ENCODE results near the gene TMPRSS6. TPM values are rescaled to one million over a fixed set of nuclear protein-coding genes. Genes with fewer than 3 reads are reported as not detected.

The TMPRSS6 gene
- total RNA-seq, 1 experiment from 2014 or later: 0.39 TPM

- TF ChIP-seq REST (IDR thresholded peaks at IDR 0.05; ENCODE audit: low read depth): no peak
- TF ChIP-seq SIN3A (IDR thresholded peaks at IDR 0.05; ENCODE audit: low read depth): no peak
- TF ChIP-seq FOSL1 (IDR thresholded peaks at IDR 0.05; ENCODE audit: low read depth): no peak
- TF ChIP-seq SRF (IDR thresholded peaks at IDR 0.05; ENCODE audit: low read depth): no peak
- TF ChIP-seq EZH2phosphoT487 (IDR thresholded peaks at IDR 0.05; ENCODE audit: borderline replicate concordance): no peak
- no peak for TF ChIP-seq POLR2AphosphoS5 (IDR thresholded peaks at IDR 0.05; ENCODE audit: low read depth, low read length)
- TF ChIP-seq ZFX (IDR thresholded peaks at IDR 0.05): no peak
- TF ChIP-seq RAD21 (IDR thresholded peaks at IDR 0.05; ENCODE audit: low read depth): no peak
- no peak for TF ChIP-seq EZH2 (IDR thresholded peaks at IDR 0.05)
- TF ChIP-seq TCF7L2 (IDR thresholded peaks at IDR 0.05; ENCODE audit: borderline replicate concordance, extremely low read depth, insufficient read depth, insufficient read length): no peak
- no peak for TF ChIP-seq EGR1 (IDR thresholded peaks at IDR 0.05; ENCODE audit: low read depth)
- TF ChIP-seq CEBPB (IDR thresholded peaks at IDR 0.05; ENCODE audit: low read depth): no peak
These were observed 16.9 kb upstream of the TMPRSS6 start (continued) for GRCh38 chr22:37126383-37126782.

GRCh38 chr22:37123649-37124048 lies 14.1 kb upstream of the TMPRSS6 start:
- Histone ChIP-seq H3K79me2 (ENCODE audit: insufficient read depth, low read length) (no peaks in the 10 kb centered on the region), H3K4me2 (ENCODE audit: low read length) (no peak overlapping the region), H3K4me3 (replicated peaks in 1 of 2; ENCODE audit: low read depth in 1 of 2, low read length in 2 of 2) (no peak overlapping the region), H4K20me1 (ENCODE audit: insufficient read depth) (no peaks in the 10 kb centered on the region), H3K9ac (ENCODE audit: low read length) (no peak overlapping the region), H3K4me1 (ENCODE audit: control insufficient read depth in 1 of 2, insufficient read depth in 2 of 2, low read length in 2 of 2) (peaks cover 0 to 23% of the 10 kb centered on the region in 2 experiments; a peak in 2 of 4 replicates), H3K36me3 (ENCODE audit: control insufficient read depth in 1 of 2, insufficient read depth in 2 of 2, low read length in 2 of 2) (no peaks in the 10 kb centered on the region), H3K9me3 (ENCODE audit: control insufficient read depth in 1 of 2, insufficient read depth in 1 of 2, low read depth in 1 of 2, low read length in 2 of 2) (no peaks in the 10 kb centered on the region), H2AFZ (ENCODE audit: low read depth, low read length, poor library complexity, severe bottlenecking) (no peak overlapping the region), H3K27me3 (ENCODE audit: insufficient read depth, low read length) (no peaks in the 10 kb centered on the region), H3K9me2 (ENCODE audit: insufficient read depth) (no peaks in the 10 kb centered on the region), H3K27ac (ENCODE audit: low read depth, low read length) (no peak overlapping the region)
- ATAC-seq (no peak), DNase-seq (ENCODE audit: low read depth, low spot score) (no peak)
- intact Hi-C loops (cut with micrococcal nuclease): no loop called here
- BruUV-seq (replicated peaks): no TSS peak
- POLR2A ChIA-PET: no interaction called here
- CTCF ChIA-PET: no interaction called here
- RAD21 ChIA-PET (ENCODE audit: low non-redundant PET in 1 of 2, low total read pairs in 2 of 2, uncharacterized antibody in 2 of 2, unreplicated experiment in 2 of 2): no interaction called here
- TF ChIP-seq RAD21 (IDR thresholded peaks at IDR 0.05; ENCODE audit: low read depth): no peak
- TF ChIP-seq SIN3A (IDR thresholded peaks at IDR 0.05; ENCODE audit: low read depth): no peak
- TF ChIP-seq SP1 (IDR thresholded peaks at IDR 0.05; ENCODE audit: low read depth): no peak
- TF ChIP-seq MAX (IDR thresholded peaks at IDR 0.05): no peak
- no peak for TF ChIP-seq CEBPB (IDR thresholded peaks at IDR 0.05; ENCODE audit: low read depth)
- TF ChIP-seq ZBTB33 (IDR thresholded peaks at IDR 0.05; ENCODE audit: extremely low read depth, insufficient replicate concordance, low read length): no peak
- no peak for TF ChIP-seq REST (IDR thresholded peaks at IDR 0.05; ENCODE audit: low read depth)
- TF ChIP-seq TCF7L2 (IDR thresholded peaks at IDR 0.05; ENCODE audit: borderline replicate concordance, extremely low read depth, insufficient read depth, insufficient read length): no peak
- no peak for TF ChIP-seq JUND (IDR thresholded peaks at IDR 0.05)
- no peak for TF ChIP-seq ZNF274 (IDR thresholded peaks at IDR 0.05; ENCODE audit: low read depth, low read length)
- no peak for TF ChIP-seq EGR1 (IDR thresholded peaks at IDR 0.05; ENCODE audit: low read depth)
- no peak for TF ChIP-seq POLR2AphosphoS5 (IDR thresholded peaks at IDR 0.05; ENCODE audit: low read depth, low read length)

Data from HCT116 (cell line).